CD4-positive, alpha-beta T cell treated with Interleukin-17A for 4 hours (primary cell): Measurements from ENCODE around the gene RAB3C.

Source experiments
- DNase-seq: peaks from one replicate; pipeline ENCODE4 v3.0.0-alpha.2; 2020; ENCODE audit warnings: mixed read lengths

The RAB3C gene

DNA sequence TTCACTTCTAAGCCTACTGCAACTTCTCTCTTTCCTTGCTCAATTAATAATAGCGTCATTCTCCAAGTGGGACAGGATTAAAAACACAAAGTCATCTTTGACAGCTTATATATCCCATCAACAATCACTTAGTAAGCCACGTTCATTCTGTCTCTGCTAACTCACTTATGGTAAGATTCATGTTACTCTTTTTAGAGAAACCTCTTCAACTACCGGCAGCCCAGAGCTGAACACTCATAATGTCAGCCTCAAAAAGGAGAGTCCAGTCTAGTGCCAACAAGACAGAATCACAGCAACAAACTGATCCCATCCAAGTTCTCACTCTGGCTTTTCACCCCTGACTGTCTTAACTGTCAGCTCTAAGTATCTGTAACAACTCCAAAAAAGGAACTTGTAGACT, 196.0 kb downstream of the RAB3C start:
- DNase-seq: no peak

DNA sequence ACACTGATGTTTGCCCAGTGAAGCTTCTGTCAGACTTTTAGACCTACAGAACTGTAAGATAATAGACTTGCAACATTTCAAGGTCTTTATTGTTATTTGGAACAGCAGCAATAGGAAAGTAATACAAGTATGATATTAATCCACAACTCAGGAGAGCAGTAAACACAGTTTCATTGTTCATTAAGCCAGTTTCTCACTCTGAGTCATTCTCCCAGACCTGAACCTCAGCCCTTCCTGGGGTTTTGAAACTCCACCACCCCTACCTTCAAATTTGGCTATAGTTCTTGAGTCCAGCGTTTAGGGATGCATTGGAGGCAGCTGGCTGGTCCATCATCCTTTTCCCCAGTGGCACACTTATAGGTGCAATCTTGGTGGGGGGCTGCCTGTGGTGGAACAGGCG, 203.2 kb downstream of the RAB3C start:
- no peak for DNase-seq

DNA sequence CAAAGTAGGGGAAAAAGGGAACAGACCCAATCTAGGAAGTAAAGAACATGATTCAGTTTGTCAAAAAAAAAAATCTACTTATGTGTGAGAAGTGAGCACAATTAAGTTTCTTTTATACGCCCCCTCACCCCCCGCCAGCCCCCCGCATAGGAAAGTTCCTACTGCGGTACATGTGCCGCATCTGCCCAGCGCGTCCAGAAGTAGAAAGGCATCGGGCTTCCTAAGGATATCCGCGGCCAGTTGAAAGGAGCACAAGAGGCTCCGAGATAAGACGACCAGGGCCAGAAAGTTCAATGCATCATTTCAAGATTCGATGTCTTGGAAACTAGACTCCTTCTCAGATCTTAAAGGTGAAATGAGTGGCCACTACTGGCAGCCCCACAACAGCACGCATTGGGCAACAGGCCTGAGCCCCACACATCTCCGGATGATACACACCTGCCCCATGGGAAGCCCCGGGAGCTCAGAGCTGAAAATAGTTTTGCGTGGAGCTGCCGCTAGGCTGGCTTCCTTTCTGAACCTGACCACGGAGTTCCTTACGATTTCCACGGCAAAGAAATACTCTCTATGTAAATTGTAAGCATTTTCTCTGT, 203.9 kb downstream of the RAB3C start:
- no peak for DNase-seq

DNA sequence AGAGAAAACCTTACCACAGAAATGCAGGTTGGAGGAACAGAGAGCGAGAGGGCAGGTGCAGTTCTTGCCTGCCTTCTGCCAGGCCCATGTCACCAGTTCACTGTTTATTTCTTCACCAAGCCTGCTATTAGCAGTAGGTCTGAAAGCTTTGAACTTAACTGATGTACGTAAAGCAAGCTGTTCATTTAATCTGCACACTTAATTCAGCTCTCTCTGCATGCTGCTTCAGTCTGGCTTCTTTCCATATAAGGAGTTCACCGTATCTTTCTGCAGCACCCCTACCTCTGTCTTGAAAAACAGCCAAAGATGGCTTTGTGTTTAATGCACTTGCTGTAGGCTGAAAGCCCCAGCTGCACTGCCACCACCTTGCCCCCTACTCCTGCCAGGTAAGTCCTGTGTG, 205.1 kb downstream of the RAB3C start:
- DNase-seq: no peak

DNA sequence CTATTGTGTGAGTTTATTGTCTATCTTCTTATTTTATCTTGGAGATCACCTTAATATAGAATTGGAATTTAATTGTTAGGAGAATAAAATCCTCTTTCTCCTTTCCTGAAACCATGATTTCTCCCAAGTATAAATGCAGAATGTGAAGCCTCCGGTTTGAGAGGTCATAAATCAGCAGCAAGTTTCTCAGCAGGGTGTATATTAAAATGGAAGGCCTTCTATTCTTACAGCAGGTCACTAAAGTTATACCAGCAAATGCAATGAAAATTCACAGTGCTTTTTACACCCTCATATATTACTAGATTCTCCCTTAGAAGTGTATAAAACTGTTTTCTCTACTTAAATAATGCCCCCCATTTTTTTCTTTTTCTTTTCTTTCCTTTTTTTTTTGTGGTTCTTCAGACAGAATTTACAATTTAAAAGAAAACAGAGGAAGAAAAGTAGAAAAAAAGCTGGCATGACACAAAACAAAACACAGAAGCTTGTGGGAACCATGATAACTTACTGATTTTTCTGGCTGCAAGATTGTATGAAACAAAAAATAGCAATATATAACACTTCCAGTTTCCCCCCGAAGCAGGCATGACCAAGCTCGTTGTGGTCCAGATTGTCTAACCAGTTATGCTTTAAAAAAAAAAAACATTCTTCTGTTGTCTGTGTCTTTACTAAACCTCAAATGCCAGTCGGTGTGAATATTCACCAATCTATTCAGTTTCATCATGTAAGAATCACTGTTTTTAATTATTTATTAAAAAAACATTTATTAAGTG, 211.2 kb downstream of the RAB3C start:
- no peak for DNase-seq

DNA sequence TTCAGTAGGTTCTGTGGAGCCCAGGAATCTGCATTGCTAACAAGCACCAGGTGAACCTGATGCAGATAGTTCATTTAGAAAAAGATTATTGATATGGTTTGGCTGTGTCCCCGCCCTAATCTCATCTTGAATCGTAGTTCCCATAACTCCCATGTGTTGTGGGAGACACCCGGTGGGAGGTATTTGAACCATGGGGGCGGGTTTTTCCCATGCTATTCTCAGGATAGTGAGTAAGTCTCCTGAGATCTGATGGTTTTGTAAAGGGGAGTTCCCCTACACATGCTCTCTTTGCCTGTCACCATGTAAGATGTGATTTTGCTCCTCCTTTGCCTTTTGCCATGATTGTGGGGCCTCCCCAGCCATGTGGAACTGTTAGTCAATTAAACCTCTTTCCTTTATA, 212.0 kb downstream of the RAB3C start:
- no peak for DNase-seq

DNA sequence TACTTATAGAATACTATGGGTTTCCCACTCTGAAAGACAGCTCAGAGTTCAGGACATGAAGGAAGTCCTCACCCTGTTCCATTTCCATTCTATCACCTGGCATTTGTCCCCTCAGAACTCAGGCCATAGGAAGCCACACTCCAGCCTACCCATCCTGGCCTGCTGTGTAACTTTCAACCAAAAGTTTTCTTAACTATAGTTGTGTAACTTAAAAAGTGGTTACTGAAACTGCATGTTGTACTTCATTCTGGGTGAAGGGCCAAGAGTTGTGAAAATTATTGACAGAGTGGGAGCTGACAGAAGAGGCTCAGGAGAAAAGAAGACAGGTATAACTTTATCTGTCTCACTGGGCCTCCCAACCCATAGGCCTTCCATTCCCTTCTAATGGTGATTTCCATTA, 212.5 kb downstream of the RAB3C start:
- no peak for DNase-seq

DNA sequence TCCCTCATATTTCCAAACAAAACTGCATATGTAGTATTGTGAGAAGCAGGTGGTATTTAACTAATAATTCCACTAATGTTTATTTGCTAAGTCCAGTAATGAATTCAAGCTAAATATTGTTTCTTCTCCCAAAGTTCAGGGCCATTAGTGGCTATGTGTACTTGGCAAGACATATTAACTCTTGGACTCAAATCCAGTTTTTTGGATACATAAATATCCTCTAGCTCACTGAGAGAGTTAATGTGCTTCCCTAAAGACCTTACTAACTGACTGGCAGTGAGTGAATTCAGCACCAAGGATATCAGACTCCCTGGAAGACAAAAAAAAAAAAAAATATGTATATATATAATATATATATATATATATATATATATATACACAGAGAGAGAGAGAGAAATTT, 214.1 kb downstream of the RAB3C start:
- no peak for DNase-seq

DNA sequence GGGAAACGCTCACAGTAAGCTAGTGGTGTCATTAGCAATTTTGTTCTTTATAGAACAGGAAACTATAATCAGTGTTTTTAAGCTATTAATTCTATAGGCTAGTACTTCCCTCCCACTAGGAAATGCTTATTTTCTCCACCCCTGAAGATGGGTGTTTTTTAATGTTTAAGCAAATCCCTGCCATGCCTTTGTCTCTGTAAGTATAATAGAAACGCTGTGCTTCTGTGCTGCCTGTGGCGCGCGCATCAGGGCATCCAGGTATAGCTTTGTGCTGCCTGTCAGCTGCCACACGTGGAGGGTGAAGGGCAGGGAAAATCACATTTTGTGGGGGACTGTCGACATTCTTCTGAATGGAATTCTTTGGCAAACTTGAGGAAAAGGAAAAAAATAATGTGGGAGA, 217.5 kb downstream of the RAB3C start:
- no peak for DNase-seq

DNA sequence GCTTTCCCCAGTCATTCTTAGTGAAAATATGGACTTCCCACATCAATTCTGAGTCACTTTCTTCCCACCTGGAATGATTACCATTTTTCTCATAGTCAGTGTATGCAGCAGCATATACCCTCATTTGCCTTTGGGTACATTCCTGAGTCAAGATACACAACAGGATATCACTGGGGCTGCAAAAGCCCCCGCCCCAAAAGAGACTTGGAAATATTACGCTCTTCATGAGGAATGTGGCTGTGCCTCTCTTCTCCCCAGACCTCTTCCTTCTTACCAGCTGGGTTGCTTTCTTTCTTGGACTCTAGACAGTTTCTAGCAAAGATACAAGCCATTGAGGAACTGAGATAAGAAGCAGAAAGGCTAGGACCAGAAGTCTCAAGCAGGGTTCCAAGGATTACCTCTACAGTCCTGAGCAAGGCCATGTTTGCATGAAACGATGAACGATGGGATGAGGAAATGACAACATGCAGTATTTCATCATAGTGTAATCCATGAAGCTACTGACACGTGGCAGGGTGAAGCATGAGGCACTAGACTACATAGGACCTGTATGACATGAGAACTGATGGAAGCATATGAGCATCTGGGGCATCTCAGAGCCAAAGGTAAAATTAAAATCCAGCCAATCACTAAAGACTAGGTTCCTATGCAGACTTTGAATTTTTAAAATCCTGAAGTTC, 218.1 kb downstream of the RAB3C start:
- DNase-seq: no peak

DNA sequence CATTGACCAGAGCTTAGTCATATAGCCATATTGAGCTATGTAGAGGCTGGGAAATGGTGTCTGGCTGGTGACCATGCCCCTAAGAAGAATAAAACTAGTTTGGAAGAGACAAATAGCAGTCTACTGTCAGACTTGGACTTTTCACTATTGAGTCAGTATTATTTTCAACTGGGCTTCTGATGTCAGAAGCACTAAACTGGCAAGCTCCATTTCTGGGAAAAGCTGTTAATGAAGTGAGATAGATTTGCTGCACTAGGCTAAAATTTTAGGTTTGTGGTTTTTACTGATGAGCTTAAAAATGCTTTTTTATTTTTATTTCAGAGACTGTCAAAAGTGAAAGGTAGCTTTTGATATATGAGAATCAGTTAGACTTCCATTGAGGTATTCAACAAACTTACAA, 220.2 kb downstream of the RAB3C start:
- no peak for DNase-seq

DNA sequence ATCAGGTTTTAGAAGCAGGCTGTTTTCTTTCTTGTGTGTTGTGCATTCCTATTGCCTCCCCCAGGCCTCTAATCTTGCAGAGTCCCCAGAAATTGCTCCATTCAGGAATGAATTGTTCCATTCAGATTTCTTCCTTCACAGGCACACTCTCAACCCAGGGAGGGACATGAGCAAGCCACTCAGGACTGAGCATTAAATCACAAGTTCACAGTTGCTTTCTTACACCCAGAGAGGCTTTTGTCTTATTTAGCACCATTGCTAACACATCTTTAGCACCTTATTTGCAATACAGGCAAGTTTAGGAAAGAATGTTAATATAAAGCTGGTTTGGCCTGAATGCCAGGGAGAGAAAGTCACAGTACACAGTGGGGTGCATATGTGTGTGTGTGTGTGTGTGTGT, 221.4 kb downstream of the RAB3C start:
- no peak for DNase-seq

DNA sequence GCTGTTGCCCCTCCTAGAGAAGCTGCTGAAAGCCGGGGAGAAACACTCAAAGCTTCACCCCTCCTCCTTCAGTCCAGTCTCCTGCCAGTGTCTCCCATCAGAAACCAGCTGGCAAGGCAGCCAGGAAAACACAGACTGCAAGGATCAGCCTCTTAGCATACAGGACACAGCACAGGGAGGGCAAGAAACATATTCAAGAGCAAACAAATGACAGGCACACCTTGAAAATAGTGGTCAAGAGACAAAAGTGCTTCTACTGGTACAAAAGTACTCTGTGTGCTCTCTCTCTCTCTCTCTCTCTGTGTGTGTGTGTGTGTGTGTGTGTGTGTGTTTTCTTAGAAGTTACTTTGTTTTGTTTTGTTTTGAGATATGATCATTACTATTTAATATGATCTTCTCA, 227.2 kb downstream of the RAB3C start:
- DNase-seq: no peak

DNA sequence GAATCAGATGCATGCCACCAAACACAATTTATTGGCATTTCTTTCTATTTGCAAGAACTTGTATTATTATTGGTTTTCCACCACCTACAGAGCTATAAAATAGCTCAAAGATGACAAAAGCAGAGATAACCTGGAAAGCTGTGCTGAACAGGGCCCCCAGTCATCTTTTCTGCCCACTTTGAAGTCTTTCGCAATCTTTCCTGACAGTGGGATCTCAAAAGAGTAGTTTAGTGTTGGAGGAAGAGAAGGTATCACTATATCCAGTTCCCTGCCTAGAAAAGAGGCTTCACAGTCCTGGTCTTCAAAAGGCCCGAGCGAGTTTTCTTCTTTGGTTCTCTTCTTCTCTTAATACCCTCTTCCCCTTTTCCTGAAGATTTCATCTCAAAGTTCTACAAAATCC, 231.0 kb downstream of the RAB3C start:
- DNase-seq: no peak

DNA sequence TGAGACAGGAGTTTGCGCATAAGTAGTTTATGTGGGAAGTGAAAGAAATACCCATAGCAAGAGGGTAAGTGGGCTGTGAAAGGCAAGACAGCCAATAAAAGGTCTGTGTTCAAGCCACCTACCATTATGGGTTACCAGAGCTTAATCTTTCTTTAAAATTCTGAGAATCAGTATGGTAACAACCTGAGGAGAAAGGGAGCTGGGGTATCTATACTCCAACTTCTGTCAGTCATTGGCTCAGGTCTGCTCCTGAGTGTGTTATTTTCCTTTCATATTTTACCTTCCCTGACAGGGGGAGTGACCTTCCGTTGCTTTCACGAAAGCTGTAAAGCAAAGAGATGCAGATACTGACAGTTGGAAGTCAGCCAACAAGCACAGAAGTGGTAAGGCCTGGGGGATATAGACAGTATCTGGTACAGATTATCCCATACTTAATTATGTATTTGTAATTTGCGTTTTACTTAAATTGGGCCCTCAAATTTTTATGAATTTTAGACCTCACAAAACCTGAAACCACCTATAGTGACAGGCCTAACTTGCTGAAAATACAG, 233.4 kb downstream of the RAB3C start:
- no peak for DNase-seq

DNA sequence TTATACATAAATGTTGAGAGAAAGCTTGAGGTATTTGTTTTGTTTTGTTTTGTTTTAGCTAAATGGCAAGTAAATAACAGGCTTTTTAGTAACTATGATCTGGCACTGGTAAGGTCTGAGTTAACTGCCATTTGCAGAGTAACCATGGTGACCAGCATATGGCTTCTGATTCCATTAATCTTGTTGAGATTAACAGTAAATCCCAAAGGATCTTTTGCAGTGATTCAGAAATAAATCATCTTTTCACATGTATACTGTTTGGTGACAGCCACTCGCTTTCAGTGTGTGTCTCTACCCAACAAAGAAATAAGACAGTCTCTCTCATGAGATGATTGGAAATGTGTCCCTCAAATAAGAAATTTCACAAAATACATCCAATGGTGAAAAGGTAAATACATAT, 235.6 kb downstream of the RAB3C start:
- DNase-seq: no peak

DNA sequence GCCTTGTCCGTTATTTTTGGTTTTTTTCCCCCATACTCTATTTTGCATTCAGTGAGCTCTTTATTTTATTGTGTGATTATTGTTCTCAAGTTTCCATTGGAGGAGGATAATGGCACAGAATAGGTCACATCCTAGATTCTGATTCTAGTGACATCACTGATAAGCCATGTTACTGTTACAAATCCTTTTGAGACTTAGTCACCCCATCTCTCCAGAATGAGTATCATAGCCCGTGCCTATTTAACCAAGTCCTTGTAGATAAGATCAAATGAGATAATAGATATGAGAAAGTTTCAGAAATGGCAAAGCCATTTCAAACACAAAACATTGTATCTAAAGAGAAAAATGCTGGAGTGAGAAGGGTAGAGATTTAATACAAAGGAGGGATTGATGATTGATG, 242.6 kb downstream of the RAB3C start:
- no peak for DNase-seq

DNA sequence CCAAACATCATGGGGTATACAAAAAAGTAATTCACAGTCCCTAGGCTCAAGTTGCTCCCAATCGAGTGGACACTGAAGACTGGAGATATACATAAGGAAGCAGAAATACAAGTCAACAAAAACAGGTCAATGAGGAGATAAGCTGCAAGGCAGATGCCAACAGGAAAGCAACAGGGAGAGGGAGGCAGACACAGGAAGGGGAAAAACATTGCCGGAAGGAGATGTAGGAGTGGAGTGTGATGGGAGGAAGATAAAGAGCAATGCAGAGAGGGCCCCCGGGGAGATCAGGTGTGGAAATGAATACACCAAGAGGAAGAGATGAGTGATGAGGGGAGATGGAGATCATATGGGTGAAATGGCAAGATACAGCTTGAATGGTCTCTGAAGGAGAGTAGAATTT, 243.0 kb downstream of the RAB3C start:
- no peak for DNase-seq

DNA sequence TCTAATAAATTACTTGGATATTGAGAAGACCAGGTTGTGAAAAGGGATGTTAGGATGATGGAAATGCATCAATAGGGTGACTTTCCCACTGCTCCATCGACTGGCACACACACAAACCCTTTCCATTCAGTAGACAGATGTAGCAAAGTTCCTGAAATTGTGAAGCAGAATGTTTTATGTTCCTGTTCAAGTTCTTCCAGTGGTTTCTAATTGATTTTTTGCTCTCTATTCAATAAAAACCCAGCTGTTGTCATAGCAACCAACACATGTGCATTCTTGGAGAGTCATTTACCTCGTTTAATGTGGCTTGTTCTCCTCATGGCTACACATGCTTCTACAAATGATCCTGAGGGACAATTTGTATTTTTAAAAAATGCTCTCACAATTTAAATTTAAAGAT, 244.6 kb downstream of the RAB3C start:
- DNase-seq: no peak

DNA sequence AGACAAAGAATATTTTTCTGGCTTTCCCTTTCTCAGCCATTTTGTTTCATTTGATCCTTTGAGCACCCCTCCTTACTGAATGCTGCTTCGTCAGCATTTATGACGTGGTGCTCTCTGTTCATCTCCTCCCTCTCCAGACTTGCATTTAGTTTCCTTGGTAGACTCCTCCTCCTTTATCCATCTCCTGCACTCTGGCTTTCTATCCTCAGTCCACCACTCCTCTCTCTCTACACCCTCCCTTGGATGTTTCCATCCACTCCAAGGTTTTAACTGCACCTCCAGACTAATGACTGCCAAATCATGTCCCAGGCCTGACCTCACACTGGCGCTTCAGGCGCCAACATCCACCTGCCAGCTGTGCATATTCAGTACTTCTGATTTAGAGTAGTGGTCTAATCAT, 245.4 kb downstream of the RAB3C start:
- DNase-seq: no peak

DNA sequence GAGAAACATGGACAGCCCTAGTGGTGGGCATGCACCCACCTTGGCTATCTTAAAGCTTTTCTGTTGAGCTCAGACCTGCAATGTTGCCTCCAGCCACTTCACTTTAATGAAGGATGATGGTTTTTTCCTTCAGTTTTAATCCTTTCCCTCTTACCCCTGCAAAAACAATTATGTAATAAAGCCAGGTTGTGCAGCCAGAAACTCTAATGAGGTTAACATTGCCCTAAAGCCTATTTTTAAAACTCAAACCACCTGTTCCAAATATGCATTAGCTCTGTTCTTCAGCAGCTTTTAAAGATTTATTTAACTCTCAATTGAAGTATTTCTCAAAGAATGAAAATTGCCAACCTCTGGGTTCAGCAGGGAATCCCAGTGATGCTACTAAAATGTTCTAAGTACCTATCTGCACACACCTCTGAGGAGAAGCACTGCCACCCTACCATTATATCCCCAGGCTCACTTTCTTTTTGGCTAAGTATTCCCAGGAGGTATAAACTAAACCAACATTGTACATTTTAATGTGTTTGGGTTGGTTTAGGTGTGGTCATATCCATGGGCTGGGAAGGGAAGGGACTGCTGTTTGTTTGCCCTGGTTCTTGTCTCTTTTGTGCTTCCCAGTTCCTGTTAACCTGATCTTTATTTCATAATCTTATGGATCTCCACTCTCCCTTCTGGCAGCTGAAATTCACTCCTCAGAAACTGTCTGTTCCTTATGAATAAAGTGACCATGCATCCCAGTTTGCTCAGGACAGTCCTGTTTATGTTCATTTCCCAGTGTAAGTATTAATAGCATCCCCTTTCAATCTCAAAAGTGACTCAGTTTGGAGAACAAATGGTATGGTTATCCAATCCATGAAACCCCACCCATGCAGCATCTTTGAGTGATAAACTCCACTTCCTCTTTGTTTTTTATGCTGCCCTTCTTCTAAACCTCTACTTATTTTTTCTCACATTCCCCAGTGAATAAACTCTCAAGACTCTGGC, 251.7 kb downstream of the RAB3C start:
- no peak for DNase-seq

DNA sequence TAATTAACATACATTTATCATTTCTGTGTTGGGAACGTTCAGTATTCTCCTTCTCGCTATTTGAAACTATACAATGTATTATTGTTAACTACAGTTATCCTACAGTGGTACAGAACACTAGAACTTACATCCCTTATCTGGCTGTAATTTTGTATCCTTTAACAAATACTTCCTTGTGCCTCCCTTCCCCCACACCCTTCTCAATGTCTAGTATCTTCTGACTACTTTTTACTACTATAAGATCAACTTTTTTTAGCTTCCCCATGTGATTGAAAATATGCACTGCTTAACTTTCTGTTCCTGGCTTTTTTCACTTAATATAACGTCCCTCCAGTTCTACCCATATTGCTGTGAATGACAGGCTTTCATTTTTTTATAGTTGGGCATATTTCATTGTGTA, 253.5 kb downstream of the RAB3C start:
- no peak for DNase-seq

DNA sequence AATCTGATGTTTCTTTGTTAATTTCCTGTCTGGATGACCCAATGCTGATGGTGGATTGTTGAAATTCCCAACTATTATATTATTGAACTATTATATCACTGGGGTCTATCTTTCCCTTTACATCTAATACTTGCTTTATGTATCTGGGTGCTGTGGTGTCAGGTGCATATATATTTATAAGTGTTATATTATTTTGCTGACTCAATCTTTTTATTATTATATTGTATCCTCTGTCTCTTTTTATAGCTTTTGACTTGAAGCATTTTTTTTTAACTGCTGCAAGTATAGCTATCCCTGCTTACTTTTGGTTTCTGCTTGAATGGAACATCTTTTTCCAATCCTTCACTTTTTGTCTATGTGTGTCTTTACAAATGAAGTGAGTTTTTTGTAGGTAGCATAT, 255.9 kb downstream of the RAB3C start:
- no peak for DNase-seq
